Panc1 (cell line): Measurements from ENCODE around the gene SREK1IP1.

Experiments
- CTCF ChIP-seq: fragments of 450-650 bp; IDR thresholded peaks from 2 replicates; pipeline ENCODE4 v1.5.1; 2017; ENCODE audit warnings: mild to moderate bottlenecking
- POLR2AphosphoS5 ChIP-seq: IDR thresholded peaks from 2 replicates; pipeline ENCODE4 v1.6.1; 2012; ENCODE audit warnings: mild to moderate bottlenecking, low read depth, low read length, moderate library complexity

GRCh38 chr5:64688965-64689364, 79.5 kb downstream of the SREK1IP1 start:
- TF ChIP-seq CTCF, result no peak
- TF ChIP-seq POLR2AphosphoS5, result no peak
